DMS79 (cell line): ENCODE results near the gene GIMAP6.
"Not testable (repeated sequence)": the region's sequence is repeated elsewhere in the genome, so short reads cannot be mapped to it uniquely, and the experiment has no call there.

Source experiments
- DNase-seq: peaks from one replicate; lab custom pipeline; 2025; lab: John Stamatoyannopoulos, UW

GIMAP6 gene

GRCh38 chr7:150631866-150632864 lies at the start of gene GIMAP6:
TSS of gene GIMAP6 (minus strand) at chr7:150632385. CDS start at chr7:150630142, 2,243 bp downstream.
- no peak for DNase-seq

GRCh38 chr7:150680364-150680763 lies 48.2 kb upstream of the GIMAP6 start:
- DNase-seq, result not testable (repeated sequence)

GRCh38 chr7:150678601-150679000 lies 46.4 kb upstream of the GIMAP6 start:
- not testable (repeated sequence) for DNase-seq

GRCh38 chr7:150676854-150677253 lies 44.7 kb upstream of the GIMAP6 start:
- DNase-seq, result not testable (repeated sequence)

- DNase-seq, result not testable (repeated sequence)
These were observed 44.1 kb upstream of the GIMAP6 start for GRCh38 chr7:150676276-150676675.

GRCh38 chr7:150675714-150676113 lies 43.5 kb upstream of the GIMAP6 start:
- no peak for DNase-seq

GRCh38 chr7:150671798-150672585 lies 39.8 kb upstream of the GIMAP6 start:
- DNase-seq, result not testable (repeated sequence)

GRCh38 chr7:150668977-150669376 lies 36.8 kb upstream of the GIMAP6 start:
- DNase-seq, result no peak

GRCh38 chr7:150668472-150668911 lies 36.3 kb upstream of the GIMAP6 start:
- DNase-seq, result no peak

GRCh38 chr7:150666412-150666811 lies 34.2 kb upstream of the GIMAP6 start:
- DNase-seq, result no peak

GRCh38 chr7:150665896-150666295 lies 33.7 kb upstream of the GIMAP6 start:
- DNase-seq, result no peak

- no peak for DNase-seq
These were observed 33.0 kb upstream of the GIMAP6 start for GRCh38 chr7:150665089-150665748.

GRCh38 chr7:150663802-150664494 lies 31.8 kb upstream of the GIMAP6 start:
- DNase-seq, result no peak

- not testable (repeated sequence) for DNase-seq
These were observed 30.6 kb upstream of the GIMAP6 start for GRCh38 chr7:150662821-150663220.

GRCh38 chr7:150660939-150661613 lies 28.9 kb upstream of the GIMAP6 start:
- no peak for DNase-seq

- DNase-seq, result no peak
These were observed 25.3 kb upstream of the GIMAP6 start for GRCh38 chr7:150657526-150657925.

GRCh38 chr7:150656047-150656446 lies 23.9 kb upstream of the GIMAP6 start:
- DNase-seq, result no peak

GRCh38 chr7:150654692-150655091 lies 22.5 kb upstream of the GIMAP6 start:
- DNase-seq, result no peak

- DNase-seq, result no peak
These were observed 16.8 kb upstream of the GIMAP6 start for GRCh38 chr7:150649080-150649385.

- no peak for DNase-seq
These were observed 16.3 kb upstream of the GIMAP6 start for GRCh38 chr7:150648353-150649079.
